GM18867 (cell line): ENCODE measurements around the gene PRG2.

Experiments used
- ATAC-seq: cut with Tn5 transposase; IDR thresholded peaks from one replicate; pipeline ENCODE4 v1.9.1; 2021; ENCODE audit warnings: mild to moderate bottlenecking, moderate library complexity; ENCODE audit not compliant: unreplicated experiment

PRG2 gene

DNA sequence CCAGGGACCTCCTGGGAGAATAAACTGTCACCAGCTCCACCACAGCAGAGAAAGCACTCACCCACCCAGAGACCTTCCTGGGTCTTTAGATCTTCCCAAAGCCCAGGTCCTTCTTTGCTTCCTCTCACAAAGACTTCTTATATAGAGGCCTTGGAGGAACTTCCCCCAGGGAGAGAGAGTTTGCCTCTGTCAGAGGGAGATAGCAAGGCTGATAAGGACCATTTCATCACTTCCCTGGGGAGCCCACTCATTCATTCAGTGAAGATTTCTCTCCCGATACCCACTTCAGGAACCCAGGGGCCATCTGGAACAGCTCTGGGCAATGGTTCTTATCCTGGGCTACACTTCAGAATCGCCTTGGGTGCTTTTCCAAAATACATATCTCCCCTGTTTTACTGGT, at the start of gene PRG2:
Gene PRG2 (minus strand): TSS at position 116 of the 400 bp plus-strand sequence. CDS start 706 bp downstream, outside the sequence.
- ATAC-seq, result no peak

DNA sequence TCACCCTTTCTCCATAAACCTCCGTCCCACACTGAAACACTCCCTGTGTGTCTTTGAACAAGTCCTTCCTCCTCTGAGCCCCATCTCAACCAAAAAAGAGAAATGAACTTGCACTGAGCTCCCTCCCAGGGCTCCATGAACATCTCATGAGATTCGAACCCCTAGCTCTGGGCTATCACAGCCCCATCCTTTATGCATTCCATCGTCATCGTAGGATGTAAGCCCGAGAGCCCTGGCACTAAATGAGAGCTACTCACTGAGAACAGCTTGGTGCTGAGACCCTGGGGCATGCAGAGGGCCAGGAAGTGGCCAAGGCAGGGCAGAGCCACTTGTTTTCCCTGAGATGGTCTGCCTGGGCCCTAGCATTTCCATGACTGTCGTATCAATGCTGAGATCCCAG, 49.3 kb upstream of the PRG2 start:
- no peak for ATAC-seq

DNA sequence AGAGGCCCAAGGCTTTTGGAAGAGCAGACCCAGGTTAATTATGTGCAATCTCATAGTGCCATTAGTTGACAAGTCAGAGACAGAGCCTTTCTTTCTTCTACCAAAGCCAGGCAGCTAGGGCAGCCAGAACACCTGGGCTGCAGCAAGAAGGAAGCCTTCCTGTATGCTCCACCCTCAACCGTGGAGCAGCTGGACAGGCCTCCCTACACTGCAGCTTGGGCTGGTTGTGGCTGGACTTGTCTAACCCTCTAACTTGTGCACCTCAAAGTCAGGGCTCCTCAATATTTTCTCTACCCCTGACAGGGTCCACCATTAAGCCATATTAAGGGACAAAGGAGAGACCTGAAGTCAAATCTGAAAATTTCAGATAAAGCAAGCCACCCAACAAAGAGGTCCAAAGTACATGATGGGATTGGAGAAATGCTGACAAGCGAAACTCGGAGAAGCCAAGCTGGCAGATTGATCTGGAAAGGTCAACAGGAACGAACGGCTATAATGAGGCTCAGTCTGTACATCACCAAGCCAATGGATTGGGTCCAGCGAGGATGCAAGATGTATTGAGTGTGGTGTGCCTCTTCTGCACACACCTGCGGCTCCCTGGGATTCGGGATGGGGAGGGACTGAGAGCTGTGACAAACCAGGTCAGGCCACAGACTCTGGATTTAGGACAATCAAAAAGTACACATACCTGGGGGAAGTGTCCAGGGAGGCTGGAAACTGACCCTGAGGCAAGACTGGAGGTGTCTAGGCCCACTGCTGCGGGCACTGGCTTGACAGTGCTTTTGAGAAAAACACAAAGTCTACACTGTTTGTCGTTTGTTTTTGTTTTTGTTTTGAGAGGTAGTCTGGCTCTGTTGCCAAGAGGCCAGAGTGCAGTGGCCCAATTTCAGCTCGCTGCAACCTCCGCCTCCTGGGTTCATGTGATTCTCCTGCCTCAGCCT, 48.2 kb upstream of the PRG2 start:
- ATAC-seq, result no peak

DNA sequence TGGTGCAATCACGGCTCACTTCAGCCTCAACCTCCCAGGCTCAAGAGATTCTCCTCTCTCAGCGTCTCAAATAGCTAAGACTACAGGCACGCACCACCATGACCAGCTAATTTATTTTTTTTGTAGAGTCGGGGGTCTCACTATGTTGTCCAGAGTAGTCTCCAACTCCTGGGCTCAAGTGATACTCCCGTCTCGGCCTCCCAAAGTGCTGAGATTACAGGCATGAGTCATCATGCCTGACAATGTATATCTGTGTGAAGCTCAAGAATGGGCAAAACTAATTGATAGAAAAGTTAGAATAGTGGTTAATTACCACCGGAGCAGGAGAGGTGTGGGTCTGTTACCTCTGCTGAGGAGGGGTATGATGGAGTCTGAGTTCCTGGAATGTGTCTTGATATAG, 45.6 kb upstream of the PRG2 start:
- ATAC-seq, result no peak

DNA sequence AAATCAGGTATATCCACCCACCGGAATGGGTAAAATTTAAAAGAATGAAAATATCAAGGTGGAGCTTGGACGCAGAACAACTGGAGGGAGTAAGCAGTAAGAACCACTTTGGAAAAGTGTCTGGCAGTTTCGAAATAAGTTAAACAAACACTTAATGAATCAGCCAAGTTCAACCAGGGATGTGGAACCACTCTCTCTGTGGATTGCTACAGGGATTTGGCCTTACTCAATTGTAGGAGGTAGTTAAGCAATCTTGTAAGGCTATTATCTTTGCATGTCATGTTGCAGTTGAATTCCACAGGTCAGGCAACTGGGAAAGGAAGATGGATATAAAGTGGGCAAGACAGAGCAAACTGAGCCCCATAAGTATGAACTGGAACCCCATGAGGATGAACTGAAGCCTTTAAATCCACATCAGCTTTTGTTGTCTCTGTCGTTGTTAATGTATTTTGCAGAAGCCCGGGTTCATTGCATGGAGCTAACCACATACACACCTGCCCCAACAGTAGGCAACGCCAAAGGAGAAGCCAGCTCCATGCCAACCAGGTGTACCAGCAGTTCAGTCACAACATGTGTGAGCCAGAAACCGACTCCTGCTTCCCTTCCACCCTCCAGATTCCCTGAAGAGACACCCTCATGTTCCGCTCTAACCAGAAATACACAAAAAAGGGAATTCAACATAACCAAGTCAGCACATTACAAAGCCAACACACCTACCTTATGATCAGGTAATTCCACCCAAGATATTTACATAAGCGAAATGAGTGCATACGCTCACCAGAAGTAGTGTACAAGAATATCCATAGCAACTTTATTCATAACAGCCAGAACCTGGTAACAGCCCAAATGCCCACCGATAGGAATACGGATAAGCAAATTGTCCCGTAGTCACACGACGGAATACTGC, 44.4 kb upstream of the PRG2 start:
- ATAC-seq, result no peak

DNA sequence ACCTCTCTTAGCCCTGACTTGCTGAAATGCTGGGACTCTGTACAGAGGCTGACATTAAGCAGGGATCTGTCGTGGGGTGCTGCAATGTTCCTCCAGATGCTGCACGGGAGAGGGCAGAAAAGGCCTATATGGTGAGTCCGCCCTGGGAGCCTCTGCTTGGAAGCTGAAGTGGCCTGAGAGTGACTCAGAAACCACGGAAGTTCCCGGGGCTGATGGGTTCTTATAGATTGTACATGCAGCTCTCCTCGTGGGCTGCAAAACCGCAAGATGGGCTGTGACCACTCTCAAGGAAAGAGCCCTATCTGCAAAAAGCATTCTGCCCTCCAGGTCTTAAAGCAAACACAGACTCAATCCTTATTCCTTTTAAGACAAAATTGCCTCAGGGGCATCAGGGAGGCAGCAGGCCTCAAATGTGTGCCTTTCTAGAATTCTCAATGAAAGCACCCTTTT, 42.3 kb upstream of the PRG2 start:
- no peak for ATAC-seq

- ATAC-seq, result no peak
Measured at GRCh38 chr11:57432149-57432561, 41.7 kb upstream of the PRG2 start.

GRCh38 chr11:57430952-57431351, 40.5 kb upstream of the PRG2 start:
- no peak for ATAC-seq

DNA sequence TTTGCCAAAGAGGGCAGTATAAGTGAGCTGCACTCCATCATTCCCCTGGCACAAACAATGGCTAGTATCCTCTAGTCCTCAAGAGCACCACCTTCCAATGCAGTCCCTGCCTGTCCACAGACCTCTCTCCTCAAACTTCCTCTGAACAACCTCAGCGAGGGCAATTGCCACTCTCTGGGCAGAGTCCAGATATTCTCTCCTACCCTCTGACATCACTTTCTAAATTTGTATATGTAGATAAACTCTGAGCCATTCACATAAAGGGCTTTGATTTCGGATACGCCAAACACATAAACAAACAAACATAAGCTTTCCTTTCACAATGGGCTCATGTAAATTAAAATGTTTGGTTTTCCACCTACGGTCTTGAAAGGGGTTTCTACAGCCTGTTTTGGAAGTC, 39.5 kb upstream of the PRG2 start:
- ATAC-seq, result no peak

GRCh38 chr11:57428643-57429042, 38.2 kb upstream of the PRG2 start:
- no peak for ATAC-seq

GRCh38 chr11:57427727-57428082, 37.3 kb upstream of the PRG2 start:
- ATAC-seq, result no peak

DNA sequence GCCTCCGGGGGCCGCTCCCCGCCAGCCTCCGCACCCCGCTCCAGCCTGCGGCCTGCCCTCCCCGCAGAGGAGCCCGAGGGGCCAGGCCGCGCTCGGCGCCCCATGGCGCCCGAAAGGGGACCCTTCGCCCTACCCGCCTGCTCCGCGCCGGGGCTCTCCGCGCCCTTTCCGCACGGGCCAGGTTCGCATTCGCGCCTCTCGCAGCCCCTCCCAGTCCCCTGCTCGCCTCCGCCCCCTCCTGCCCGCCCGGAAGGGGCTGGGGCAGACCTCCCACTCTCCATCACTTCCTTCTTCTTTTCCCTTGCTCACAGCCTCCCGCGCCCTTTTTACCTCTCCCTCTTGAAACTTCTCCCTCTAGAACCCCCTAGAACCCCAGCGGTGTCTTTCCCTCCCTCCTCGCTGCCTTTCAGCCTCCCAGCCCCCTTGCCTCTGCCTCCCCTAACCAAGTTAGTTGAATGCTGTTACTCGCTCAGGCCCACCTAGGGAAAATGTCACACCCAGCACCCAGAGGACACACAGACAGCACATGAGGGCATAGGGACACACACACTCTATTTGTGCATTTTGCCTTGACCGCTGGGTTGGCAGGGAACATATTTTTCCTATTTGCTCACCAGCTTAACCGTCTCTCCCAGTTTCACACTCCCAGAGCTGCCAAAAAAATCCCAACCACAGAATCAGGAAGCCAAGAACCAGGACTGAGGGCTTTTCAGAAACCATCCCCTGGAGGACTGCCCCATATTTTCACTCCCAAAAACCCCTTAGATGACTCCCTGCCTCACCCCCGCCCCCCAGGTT, 36.7 kb upstream of the PRG2 start, which contains the start of gene SLC43A3:
Gene SLC43A3 (minus strand): TSS at position 193 of the 798 bp plus-strand sequence. CDS start 949 bp downstream, outside the sequence.
- ATAC-seq, result peak; percentile 67

GRCh38 chr11:57426439-57426928, 36.0 kb upstream of the PRG2 start:
- ATAC-seq, result no peak

DNA sequence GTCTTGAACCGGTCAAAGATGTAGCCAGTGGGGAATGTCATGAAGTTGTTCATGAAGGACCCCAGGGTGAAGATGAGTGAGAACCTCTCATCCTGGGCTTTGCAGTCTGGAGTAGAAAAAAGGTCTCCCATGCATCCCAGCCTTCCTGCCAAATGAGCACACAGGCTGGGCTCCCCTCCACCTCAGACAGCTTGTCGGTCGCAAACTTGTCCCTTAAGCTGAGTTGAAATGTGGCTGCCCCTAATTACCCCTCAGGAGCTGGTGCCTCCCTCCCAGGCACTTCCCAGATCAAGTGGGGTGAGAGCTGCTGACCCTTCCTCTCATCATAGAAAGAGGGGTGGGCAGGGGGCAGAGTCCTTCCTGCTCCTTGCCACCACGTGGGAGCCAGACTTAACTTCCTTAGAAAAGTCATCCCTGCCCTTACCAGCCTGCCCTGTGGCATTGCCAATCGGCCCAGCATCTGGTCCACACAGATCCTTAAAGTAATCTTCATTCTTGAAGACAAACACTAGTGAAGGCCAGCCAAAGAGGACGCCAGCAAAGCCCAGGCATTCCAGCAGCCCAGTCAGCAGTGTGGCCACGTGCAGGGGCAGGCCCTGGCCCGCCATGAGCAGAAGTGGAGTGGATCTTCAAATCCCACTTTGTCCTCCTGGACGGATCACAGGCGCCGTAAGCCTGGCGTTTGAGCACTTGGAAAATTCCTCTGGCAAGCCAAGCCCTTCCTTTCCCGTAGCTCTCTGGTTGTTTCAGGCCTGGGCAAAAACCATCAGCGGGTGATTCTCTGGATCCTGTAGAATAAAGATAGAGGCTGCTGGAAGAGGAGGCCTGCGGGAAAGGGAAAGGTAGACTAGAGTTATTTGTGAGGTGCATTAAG, 35.4 kb upstream of the PRG2 start:
- no peak for ATAC-seq

GRCh38 chr11:57424792-57425564, 34.5 kb upstream of the PRG2 start:
- peak; percentile 88 for ATAC-seq

GRCh38 chr11:57424137-57424791, 33.8 kb upstream of the PRG2 start:
- no peak for ATAC-seq

DNA sequence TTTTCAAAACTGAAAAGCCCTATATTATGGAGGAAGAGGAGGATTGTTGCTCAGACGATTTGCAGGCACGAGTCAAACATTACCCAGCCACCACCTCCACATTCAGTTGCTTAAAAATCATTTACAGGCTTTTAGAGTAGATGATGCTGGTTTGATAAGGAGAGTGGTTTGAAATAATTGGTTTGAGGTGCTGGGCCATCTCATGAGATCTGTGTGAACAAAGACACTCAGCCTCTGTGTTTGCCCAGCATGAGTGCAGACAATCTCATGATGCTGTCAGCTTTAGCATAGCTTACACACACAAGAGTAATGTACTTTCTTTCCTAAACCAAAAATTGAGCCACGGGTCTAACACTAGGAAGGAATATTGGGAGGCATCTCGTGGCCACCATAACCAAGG, 32.2 kb upstream of the PRG2 start:
- ATAC-seq, result no peak

DNA sequence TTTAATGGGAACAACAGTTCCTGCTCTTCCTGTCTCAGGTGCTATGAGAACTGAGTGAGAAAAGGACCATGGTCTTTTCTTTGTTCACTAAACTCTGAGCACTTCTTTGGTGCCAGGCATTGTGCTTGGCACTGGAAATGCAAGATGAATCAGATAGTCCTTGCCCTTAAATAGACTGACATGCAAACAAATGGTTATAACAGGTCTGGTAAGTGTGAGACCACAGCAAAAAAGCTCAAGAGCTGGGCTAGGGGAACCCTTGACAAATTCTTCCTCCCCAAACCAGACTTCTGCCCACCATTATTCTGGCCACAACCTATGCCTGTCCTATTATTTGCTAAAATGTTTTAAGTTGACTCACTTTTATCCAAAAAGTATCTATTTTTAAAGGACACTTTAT, 31.4 kb upstream of the PRG2 start:
- no peak for ATAC-seq
